ENCODE data around the gene CDK18.
A peak's percentile ranks its signal among the peaks of the same experiment; 100 is the strongest.

The CDK18 gene

DNA sequence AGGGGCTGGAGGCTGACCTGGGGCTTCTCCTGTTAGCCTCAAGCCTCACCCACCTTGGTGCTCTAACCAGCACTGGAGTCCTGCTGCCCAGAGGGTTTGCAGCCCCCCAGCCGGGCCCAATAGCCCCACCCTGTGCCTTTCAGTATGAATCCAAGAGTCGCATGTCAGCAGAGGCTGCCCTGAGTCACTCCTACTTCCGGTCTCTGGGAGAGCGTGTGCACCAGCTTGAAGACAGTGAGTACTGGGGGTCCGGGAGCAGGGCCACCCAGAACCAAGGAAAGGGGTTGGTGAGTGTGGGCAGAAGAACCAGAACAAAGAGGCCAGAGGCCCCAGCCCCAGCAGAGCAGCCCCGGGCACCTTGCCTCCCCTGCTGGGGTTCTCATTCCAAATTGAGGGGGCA is 25.6 kb downstream of the CDK18 start:
- ChIA-PET CTCF (interaction anchor here (0.5 to 3.5 kb wide), 9 partner anchors 18 to 206 kb away, joined by 3 to 56 read pairs (median 9); no protein-coding TSS in a partner anchor), POLR2A (ENCODE audit: low non-redundant PET) (no interaction called here)
- DNase-seq (ENCODE audit: low spot score) = no peak
- no peak overlapping the region for H3K27ac ChIP-seq
- TF ChIP-seq, protein P1, sequence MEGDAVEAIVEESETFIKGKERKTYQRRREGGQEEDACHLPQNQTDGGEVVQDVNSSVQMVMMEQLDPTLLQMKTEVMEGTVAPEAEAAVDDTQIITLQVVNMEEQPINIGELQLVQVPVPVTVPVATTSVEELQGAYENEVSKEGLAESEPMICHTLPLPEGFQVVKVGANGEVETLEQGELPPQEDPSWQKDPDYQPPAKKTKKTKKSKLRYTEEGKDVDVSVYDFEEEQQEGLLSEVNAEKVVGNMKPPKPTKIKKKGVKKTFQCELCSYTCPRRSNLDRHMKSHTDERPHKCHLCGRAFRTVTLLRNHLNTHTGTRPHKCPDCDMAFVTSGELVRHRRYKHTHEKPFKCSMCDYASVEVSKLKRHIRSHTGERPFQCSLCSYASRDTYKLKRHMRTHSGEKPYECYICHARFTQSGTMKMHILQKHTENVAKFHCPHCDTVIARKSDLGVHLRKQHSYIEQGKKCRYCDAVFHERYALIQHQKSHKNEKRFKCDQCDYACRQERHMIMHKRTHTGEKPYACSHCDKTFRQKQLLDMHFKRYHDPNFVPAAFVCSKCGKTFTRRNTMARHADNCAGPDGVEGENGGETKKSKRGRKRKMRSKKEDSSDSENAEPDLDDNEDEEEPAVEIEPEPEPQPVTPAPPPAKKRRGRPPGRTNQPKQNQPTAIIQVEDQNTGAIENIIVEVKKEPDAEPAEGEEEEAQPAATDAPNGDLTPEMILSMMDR (conservative IDR thresholded peaks at IDR 0.05; ENCODE audit: low read depth) = no peak

DNA sequence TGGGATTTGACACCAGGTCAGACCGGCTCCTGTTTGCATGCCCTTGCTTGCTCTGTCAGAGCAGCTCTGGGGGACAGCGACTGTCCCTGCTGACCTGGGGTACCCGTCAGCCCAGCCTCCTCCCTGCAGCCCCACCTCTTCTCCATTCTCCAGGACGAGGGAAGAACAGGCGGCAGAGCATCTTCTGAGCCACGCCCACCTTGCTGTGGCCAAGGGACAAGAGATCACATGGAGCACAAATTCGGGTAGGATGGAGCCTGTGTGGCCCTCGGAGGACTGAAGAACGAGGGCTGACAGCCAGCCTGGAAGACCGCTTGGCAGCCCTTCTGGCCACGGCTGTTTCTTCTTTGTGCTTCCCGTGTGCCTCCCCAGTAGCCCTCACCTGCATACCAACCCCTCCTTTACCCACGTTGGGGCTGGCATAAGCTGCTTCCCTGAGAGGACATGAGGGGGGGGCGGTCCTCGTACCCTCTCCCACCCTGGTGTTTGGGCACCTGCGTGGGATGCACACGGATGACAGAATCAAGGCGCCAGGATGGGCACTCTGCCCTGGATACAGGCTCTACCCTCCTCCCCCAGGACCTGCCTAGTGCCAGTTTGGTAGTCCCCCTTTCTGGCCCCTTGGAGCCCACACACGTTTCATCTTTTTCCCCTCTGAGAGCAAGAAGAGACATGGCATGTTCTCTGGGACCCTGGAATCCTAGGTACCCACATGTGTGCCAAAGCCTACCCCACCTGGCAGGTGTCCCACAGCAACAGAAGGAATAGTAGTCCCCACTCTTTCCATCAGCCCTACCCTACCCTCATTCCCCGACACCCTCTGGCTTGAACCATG is 26.9 kb downstream of the CDK18 start:
- DNase-seq (ENCODE audit: low spot score) = no peak
- CTCF ChIA-PET = interaction anchor here (0.8 to 3.5 kb wide), 8 partner anchors 12 to 450 kb away, joined by 3 to 56 read pairs (median 4); no protein-coding TSS in a partner anchor
- TF ChIP-seq, protein P1 (conservative IDR thresholded peaks at IDR 0.05; ENCODE audit: low read depth) = no peak
- POLR2A ChIA-PET (ENCODE audit: low non-redundant PET) = interaction anchor here (0.6 kb wide), 1 partner anchor 126 kb away, joined by 6 read pairs; no protein-coding TSS in a partner anchor
- H3K27ac ChIP-seq = no peak overlapping the region

DNA sequence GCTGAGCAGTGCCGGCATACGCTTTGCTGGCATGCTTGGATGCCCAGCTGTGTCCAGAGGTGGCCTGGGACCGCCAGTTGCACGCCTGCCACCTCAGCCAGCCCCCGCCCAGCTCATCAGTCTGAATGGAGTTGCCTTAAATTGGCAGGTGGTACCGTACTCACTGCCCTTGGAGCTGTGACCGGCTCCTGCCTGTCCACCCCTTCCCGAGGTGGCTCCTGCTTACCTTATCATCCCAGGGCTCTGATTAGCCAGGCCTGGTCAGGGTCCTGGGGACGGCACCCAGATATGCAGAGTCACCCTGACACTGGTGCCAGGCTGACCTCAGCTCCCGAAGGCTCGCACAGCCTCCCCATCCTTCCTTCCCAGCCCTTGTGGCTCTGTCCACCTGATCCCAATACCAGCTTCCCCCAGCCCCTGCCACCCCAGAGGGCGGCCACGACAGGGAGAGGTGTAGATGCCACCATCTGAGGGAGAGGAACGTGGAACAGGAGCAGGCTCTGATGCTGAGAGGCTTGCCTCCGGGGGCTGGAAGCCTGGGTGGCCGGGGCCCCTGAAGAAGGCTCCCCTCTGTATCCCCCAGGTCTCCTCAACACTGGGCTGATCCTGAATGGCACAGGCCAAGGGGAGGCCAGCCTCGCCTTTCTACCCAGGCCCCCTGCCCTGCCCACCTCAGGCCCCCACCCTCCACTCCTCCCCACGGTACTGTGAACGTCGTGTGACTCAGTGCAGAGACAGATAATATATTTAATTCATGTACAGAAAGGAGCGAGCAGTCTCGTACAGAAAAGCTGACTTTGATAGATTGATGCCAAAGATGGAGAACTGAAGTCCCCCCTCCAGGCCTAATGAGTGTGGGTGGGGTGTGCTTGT is 27.8 kb downstream of the CDK18 start:
- no peak overlapping the region for H3K27ac ChIP-seq
- TF ChIP-seq, protein P1 (conservative IDR thresholded peaks at IDR 0.05; ENCODE audit: low read depth) = no peak
- ChIA-PET CTCF (interaction anchor here (0.8 to 1.8 kb wide), 3 partner anchors 47 to 126 kb away, joined by 3 to 8 read pairs (median 4); no protein-coding TSS in a partner anchor), POLR2A (ENCODE audit: low non-redundant PET) (interaction anchor here (0.6 kb wide), 1 partner anchor 125 kb away, joined by 6 read pairs; no protein-coding TSS in a partner anchor)
- no peak for DNase-seq (ENCODE audit: low spot score)

DNA sequence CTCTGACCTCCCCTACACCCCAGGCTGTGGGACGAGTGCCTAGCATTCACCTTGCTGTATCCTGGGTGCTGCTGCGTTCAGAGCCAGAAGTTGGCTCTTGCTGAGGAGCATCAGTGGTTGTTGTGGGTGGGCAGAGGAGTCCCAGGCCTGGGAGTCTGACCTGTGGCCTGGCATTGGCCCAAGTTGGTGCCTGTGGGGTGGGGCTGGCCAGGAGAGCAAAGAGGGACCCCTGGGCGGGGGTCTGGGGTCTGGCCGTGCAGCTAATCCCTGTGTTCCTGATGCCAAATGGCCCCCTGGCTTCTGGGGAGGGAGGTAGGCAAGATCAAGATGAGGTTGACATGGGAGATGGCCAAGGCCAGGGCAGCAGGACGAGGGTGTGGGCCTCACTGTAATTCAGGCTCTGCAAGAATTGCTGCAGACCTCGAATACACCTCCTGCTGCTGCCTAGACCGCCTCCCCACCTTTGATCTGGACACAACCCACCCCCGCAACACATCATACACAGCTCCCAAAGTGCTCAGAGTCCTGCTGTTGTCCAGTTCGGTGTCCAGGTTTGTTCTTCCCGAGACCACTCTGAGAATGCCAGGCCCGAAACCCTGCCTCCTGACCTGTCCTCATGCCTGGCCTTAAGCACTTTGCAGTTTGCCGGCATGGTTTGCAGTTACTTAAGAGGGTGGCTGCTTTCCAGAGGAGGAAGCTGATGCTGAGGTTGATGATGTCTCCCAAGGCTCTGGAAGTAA is 28.7 kb downstream of the CDK18 start:
- TF ChIP-seq, protein P1 (conservative IDR thresholded peaks at IDR 0.05; ENCODE audit: low read depth) = no peak
- DNase-seq (ENCODE audit: low spot score) = no peak
- peak overlapping the region; percentile 15; the same call in 1 of the 2 replicates for H3K27ac ChIP-seq
- ChIA-PET POLR2A (ENCODE audit: low non-redundant PET) (no interaction called here), CTCF (interaction anchor here (0.5 to 0.9 kb wide), 5 partner anchors 11 to 439 kb away, joined by 3 to 4 read pairs (median 3); partner anchors contain the start of gene CDK18)

DNA sequence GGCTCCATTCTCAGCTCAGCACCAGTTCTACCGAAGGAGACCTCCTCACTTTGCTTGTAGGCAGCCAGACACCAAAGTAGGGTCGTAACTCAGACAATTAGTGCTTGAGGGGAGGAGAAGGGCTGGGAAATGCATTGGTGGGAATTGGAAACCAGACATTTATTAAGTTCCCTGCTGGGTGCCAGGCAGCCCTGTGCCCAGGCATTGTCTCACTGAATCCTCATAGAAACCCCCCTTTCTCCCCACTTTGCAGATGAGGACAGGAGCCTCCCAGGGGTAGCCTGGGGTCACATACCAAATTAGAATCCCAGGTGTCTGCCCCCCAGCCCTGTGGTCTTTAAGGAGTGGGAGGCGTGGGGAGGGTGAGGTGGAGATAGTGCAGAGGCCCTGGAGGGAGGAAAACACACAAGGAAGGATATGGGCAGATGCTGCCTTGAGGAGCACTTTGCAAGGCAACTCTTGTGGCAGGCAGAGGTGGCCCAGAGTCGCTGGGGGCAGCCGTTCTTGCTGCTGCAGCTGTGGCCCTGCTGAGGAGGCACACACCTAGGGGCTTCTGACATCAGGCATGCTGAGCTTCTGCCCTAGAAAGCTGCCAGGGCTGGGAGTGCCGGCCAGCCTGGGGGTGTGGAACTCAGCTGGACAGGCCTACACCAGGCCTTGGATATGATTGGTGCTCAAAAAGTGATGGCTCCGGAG is 29.4 kb downstream of the CDK18 start:
- no peak for DNase-seq (ENCODE audit: low spot score)
- TF ChIP-seq, protein P1 (conservative IDR thresholded peaks at IDR 0.05; ENCODE audit: low read depth) = no peak
- ChIA-PET CTCF (interaction anchor here (0.5 to 1.2 kb wide), 7 partner anchors 11 to 440 kb away, joined by 3 to 5 read pairs (median 3); partner anchors contain the start of gene CDK18), POLR2A (ENCODE audit: low non-redundant PET) (no interaction called here)
- peak overlapping the region; percentile 15 for H3K27ac ChIP-seq

Measured in RWPE1 (cell line).